ENCODE measurements around the gene PPFIA3. TPM values are rescaled to one million over a fixed set of nuclear protein-coding genes. Genes with fewer than 3 reads are reported as not detected.

Gene PPFIA3
- polyA plus RNA-seq, 2 of the 4 experiments (the other 2 are of a cell fraction): 3.2 to 7.3 TPM

DNA sequence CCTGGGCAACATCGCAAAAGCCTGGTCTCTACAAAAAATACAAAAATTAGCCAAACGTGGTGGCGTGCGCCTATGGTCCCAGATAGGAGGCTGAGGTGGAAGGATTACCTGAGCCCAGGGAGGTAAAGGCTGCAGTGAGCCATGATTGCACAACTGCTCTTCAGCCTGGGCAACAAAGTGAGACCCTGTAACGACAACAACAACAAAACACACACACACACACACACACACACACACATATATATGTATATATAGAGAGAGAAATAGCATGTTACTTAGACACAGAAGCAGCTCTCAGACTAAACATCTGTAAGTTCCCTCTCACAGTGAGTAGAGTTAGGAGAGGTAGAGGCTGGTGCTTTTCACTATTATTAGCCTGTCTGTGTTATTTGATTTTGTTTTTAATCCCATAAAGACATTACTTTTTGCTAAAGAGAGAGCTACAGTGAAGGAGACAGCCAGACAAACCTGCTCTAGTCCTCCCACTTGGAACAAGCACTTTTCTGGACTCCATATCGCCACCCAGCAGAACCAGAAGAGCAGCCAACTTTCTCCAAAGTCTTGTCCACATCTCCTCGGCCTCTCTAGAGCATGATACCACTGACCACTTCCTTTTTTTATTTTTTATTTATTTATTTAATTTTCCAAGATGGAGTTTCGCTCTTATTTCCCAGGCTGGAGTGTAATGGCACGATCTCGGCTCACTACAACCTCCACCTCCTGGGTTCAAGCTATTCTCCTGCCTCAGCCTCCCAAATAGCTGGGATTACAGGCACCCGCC lies 7.9 kb upstream of the PPFIA3 start:
- ChIA-PET CTCF (interaction anchor here (0.5 to 11.5 kb wide), 7 partner anchors 11 to 118 kb away, joined by 3 to 241 read pairs (median 3); partner anchors contain the start of gene RUVBL2), POLR2A (interaction anchor here (1.0 to 1.1 kb wide), 2 partner anchors 17 to 88 kb away, joined by 4 to 5 read pairs; no protein-coding TSS in a partner anchor)
- Histone ChIP-seq H3K4me2 (no peak overlapping the region), H3K4me1 (peaks cover 18% of the 10 kb centered on the region), H3K4me3 (no peak overlapping the region), H3K9me3 (no peaks in the 10 kb centered on the region), H3K27ac (no peak overlapping the region)
- FAIRE-seq (no peak), ATAC-seq (no peak), DNase-seq (ENCODE audit: low read depth in 1 of 2, low spot score in 1 of 2) (no peak)
- peak in 1 of 2 experiments; percentile 59; a peak in 2 of 4 replicates for TF ChIP-seq CEBPB (IDR thresholded peaks at IDR 0.05)
- TF ChIP-seq RFX5 (IDR thresholded peaks at IDR 0.05): no peak
- TF ChIP-seq ESRRA (IDR thresholded peaks at IDR 0.05; ENCODE audit: borderline replicate concordance, low read length): no peak
- TF ChIP-seq, protein P1, sequence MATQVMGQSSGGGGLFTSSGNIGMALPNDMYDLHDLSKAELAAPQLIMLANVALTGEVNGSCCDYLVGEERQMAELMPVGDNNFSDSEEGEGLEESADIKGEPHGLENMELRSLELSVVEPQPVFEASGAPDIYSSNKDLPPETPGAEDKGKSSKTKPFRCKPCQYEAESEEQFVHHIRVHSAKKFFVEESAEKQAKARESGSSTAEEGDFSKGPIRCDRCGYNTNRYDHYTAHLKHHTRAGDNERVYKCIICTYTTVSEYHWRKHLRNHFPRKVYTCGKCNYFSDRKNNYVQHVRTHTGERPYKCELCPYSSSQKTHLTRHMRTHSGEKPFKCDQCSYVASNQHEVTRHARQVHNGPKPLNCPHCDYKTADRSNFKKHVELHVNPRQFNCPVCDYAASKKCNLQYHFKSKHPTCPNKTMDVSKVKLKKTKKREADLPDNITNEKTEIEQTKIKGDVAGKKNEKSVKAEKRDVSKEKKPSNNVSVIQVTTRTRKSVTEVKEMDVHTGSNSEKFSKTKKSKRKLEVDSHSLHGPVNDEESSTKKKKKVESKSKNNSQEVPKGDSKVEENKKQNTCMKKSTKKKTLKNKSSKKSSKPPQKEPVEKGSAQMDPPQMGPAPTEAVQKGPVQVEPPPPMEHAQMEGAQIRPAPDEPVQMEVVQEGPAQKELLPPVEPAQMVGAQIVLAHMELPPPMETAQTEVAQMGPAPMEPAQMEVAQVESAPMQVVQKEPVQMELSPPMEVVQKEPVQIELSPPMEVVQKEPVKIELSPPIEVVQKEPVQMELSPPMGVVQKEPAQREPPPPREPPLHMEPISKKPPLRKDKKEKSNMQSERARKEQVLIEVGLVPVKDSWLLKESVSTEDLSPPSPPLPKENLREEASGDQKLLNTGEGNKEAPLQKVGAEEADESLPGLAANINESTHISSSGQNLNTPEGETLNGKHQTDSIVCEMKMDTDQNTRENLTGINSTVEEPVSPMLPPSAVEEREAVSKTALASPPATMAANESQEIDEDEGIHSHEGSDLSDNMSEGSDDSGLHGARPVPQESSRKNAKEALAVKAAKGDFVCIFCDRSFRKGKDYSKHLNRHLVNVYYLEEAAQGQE (IDR thresholded peaks at IDR 0.05): no peak
- TF ChIP-seq RNF2 (IDR thresholded peaks at IDR 0.05; ENCODE audit: borderline replicate concordance, low read depth): no peak
- 86% methylated on average over 11 of the region's 11 CpGs for WGBS (ENCODE audit: missing lambda C conversion rate)

DNA sequence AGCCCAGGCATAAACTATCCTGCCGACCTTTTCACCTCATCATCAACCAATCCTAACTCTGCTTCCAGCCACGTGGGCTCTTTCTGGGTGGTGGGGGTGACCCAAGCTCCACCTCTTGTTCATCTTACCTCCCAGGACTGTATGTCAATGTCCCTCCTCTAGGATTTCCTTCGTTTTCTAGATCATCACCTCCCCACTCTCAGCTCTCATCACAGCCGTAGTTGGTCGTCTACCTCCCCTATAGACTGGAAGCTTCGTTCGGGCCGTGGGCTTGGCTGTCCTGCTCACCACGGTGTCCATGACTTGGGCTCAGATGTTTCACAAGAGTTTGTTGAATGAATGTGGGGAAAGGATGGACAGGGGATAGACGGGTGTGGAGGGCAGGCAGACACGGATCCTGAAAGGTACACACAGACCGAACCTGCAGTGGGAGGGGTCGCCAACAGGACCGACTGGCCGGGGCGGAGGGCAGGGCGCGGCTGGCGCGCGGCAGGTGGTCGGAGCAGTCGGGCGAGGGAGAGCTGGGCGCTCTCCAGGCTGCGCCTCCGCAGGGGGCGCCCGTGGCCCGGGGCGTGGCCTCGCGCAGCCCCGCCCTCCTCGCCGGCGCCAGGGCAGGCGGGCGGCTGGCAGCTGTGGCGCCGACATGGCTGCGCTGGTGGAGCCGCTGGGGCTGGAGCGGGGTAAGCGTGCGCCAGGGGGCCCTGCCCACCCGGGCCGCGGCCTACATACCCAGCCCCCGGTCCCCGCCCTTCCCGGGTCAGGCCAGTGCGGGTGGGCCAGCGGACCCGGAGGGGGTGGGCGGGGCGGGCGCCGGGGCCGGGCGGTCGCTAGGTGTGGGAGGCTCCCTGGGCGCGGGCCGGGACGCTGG lies 5.3 kb upstream of the PPFIA3 start, which contains the start of gene LIN7B:
Gene LIN7B (plus strand): TSS at position 609 of the 868 bp plus-strand sequence. CDS start 35 bp downstream, at position 644.
- peaks cover 27% of the 10 kb centered on the region for H3K4me1 ChIP-seq
- peak within 1 kb of the TSS; percentile 92 to 95 for H3K27ac ChIP-seq
- ATAC-seq (peak; percentile 67), FAIRE-seq (no peak), DNase-seq (ENCODE audit: low read depth in 1 of 2, low spot score in 1 of 2) (peak; percentile 85 to 94)
- 2% methylated on average over 30 of the region's 66 CpGs for WGBS (ENCODE audit: missing lambda C conversion rate)
- H3K9me3 ChIP-seq: no peaks in the 10 kb centered on the region
- peak within 1 kb of the TSS; percentile 79 for H3K4me3 ChIP-seq
- POLR2A ChIA-PET: interaction anchor here (0.5 to 1.8 kb wide), 9 partner anchors 12 to 110 kb away, joined by 3 to 8 read pairs (median 4); no protein-coding TSS in a partner anchor
- CTCF ChIA-PET: interaction anchor here (0.9 to 11.5 kb wide), 25 partner anchors 10 to 127 kb away, joined by 3 to 241 read pairs (median 4); a partner anchor contains a TSS
- peak within 1 kb of the TSS; percentile 96 for H3K4me2 ChIP-seq
- TF ChIP-seq, protein P2, sequence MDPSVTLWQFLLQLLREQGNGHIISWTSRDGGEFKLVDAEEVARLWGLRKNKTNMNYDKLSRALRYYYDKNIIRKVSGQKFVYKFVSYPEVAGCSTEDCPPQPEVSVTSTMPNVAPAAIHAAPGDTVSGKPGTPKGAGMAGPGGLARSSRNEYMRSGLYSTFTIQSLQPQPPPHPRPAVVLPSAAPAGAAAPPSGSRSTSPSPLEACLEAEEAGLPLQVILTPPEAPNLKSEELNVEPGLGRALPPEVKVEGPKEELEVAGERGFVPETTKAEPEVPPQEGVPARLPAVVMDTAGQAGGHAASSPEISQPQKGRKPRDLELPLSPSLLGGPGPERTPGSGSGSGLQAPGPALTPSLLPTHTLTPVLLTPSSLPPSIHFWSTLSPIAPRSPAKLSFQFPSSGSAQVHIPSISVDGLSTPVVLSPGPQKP (IDR thresholded peaks at IDR 0.05; ENCODE audit: low read depth, low read length): no peak
- TF ChIP-seq ESRRA (IDR thresholded peaks at IDR 0.05; ENCODE audit: borderline replicate concordance, low read length): no peak
- TF ChIP-seq FOSL2 (IDR thresholded peaks at IDR 0.05): no peak
- TF ChIP-seq FOSL2 (CRISPR knock-in tag; IDR thresholded peaks at IDR 0.05): no peak
- no peak for TF ChIP-seq NR3C1 (IDR thresholded peaks at IDR 0.05)
- TF ChIP-seq POLR2AphosphoS2 (conservative IDR thresholded peaks at IDR 0.05; ENCODE audit: low read length): no peak
- peak; percentile 16 to 74; a peak in 2 of 4 replicates for TF ChIP-seq CEBPB (IDR thresholded peaks at IDR 0.05)
- peak in 1 of 2 experiments; percentile 76; a peak in 2 of 5 replicates for TF ChIP-seq JUN (IDR thresholded peaks at IDR 0.05)
- TF ChIP-seq ZC3H11A (IDR thresholded peaks at IDR 0.05): no peak
- TF ChIP-seq, protein P1 (IDR thresholded peaks at IDR 0.05): no peak
- TF ChIP-seq KDM1A (IDR thresholded peaks at IDR 0.05; ENCODE audit: low read depth): no peak
- TF ChIP-seq RARB (CRISPR knock-in tag; IDR thresholded peaks at IDR 0.05): no peak
- TF ChIP-seq CBX2 (IDR thresholded peaks at IDR 0.05; ENCODE audit: borderline replicate concordance, low read depth): no peak
- TF ChIP-seq, protein P3, sequence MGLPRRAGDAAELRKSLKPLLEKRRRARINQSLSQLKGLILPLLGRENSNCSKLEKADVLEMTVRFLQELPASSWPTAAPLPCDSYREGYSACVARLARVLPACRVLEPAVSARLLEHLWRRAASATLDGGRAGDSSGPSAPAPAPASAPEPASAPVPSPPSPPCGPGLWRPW (IDR thresholded peaks at IDR 0.05): no peak
- TF ChIP-seq HOXB13 (CRISPR knock-in tag; IDR thresholded peaks at IDR 0.05; ENCODE audit: low read depth): no peak
- TF ChIP-seq RNF2 (IDR thresholded peaks at IDR 0.05; ENCODE audit: borderline replicate concordance, low read depth): no peak
- no peak for TF ChIP-seq MAFK (IDR thresholded peaks at IDR 0.05; ENCODE audit: partially characterized antibody)
- TF ChIP-seq EHMT2 (IDR thresholded peaks at IDR 0.05; ENCODE audit: low read depth): no peak
- TF ChIP-seq TFCP2L1 (CRISPR knock-in tag; IDR thresholded peaks at IDR 0.05): no peak
- TF ChIP-seq EHF (CRISPR knock-in tag; IDR thresholded peaks at IDR 0.05): peak; percentile 66; the same call in 1 of the 2 replicates
- no peak for TF ChIP-seq NPAS2 (CRISPR knock-in tag; IDR thresholded peaks at IDR 0.05; ENCODE audit: borderline replicate concordance)
- no peak for TF ChIP-seq RFX5 (IDR thresholded peaks at IDR 0.05)
- 0 out of 2 replicates have a peak, but pooled peaks have one; percentile 39 for TF ChIP-seq HOXB5 (CRISPR knock-in tag; IDR thresholded peaks at IDR 0.05)
- TF ChIP-seq GATA3 (IDR thresholded peaks at IDR 0.05; ENCODE audit: borderline replicate concordance): no peak
- no peak for TF ChIP-seq CBX8 (IDR thresholded peaks at IDR 0.05)
